HepG2 (cell line): Measurements from ENCODE around the gene CD101. TPM values are rescaled to one million over a fixed set of nuclear protein-coding genes. Genes with fewer than 3 reads are reported as not detected.

Source experiments
- ATAC-seq: fragments of 200-7000 bp; cut with Tn5 transposase; 3 replicates; pipeline ENCODE4 v1.9.1; 2020; ENCODE audit warnings: mild to moderate bottlenecking, moderate library complexity
- BruUV-seq: library from RNA; stranded (reverse); fragments of 400-500 nt; replicated peaks from 2 replicates; lab custom pipeline; 2021; lab: Mats Ljungman, UMichigan
- CTCF ChIA-PET: fragments of 300-600 bp; formaldehyde crosslinking; extraction: SDS; loops from one replicate; lab custom pipeline; 2021; ENCODE audit warnings: low total read pairs, inconsistent platforms, low intra/inter-chr PET ratio; lab: Yijun Ruan, JAX
- POLR2A ChIA-PET: fragments of 350-600 bp; sonication (Branson Sonifier 250); formaldehyde crosslinking; loops from one replicate; lab custom pipeline; 2020; ENCODE audit warnings: antibody characterized with exemption, inconsistent platforms; lab: Yijun Ruan, JAX
- DNase-seq: peaks from one replicate; pipeline ENCODE4 v3.0.0-alpha.2; 2015; ENCODE audit warnings: low spot score
- FAIRE-seq: peaks from 3 replicates; lab custom pipeline; 2011; peaks lifted over from hg19 to GRCh38; lab: Jason Lieb, UNC
- H2AFZ ChIP-seq: one replicate; pipeline ENCODE4 v1.6.1; 2011; ENCODE audit warnings: low read length, inconsistent platforms
- H3K27ac ChIP-seq: fragments of 300-600 bp; 3 replicates; pipeline ENCODE4 v1.8.0; 2011; ENCODE audit warnings: mixed run types, mild to moderate bottlenecking, mixed read lengths, low read length, inconsistent platforms; ENCODE audit not compliant: insufficient read depth; ENCODE audit errors: extremely low read length
- H3K27me3 ChIP-seq, 2 experiments: fragments of 200-600 bp in 1 of 2; 2 replicates in 1 of 2; 3 replicates in 1 of 2; pipeline versions ENCODE4 v1.6.0 to v1.8.0; 2011; ENCODE audit warnings: low read length in 2 of 2, mild to moderate bottlenecking in 2 of 2, moderate library complexity in 2 of 2, inconsistent platforms in 1 of 2; ENCODE audit not compliant: insufficient read depth in 2 of 2, control insufficient read depth in 1 of 2
- H3K36me3 ChIP-seq, 2 experiments: fragments of 200-600 bp in 1 of 2; replicated peaks in 1 of 2; 2 replicates in 1 of 2; 3 replicates in 1 of 2; pipeline versions ENCODE4 v1.5.1 to v1.8.0; 2011; ENCODE audit warnings: low read length in 2 of 2, inconsistent platforms in 1 of 2; ENCODE audit not compliant: insufficient read depth in 2 of 2, control insufficient read depth in 1 of 2
- H3K4me1 ChIP-seq: 2 replicates; pipeline ENCODE4 v1.5.1; 2012; ENCODE audit warnings: low read length, inconsistent platforms; ENCODE audit not compliant: insufficient read depth
- H3K4me2 ChIP-seq: 2 replicates; pipeline ENCODE4 v1.6.0; 2011; ENCODE audit warnings: low read depth, low read length, inconsistent platforms
- H3K4me3 ChIP-seq, 3 experiments: fragments of 200-600 bp in 1 of 3; sonication (generic), shearing (Covaris generic) in 1 of 3; replicated peaks in 1 of 3; 2 replicates each; pipeline ENCODE4 v1.5.1; 2011 to 2016; ENCODE audit warnings: low read length in 3 of 3, inconsistent platforms in 2 of 3, low read depth in 2 of 3, mild to moderate bottlenecking in 2 of 3, control low read depth in 1 of 3, mixed read lengths in 1 of 3; ENCODE audit not compliant: insufficient read depth in 1 of 3
- H3K79me2 ChIP-seq: one replicate; pipeline ENCODE4 v1.6.1; 2011; ENCODE audit warnings: low read length, inconsistent platforms; ENCODE audit not compliant: insufficient read depth
- H3K9ac ChIP-seq: 2 replicates; pipeline ENCODE4 v1.6.0; 2011; ENCODE audit warnings: mild to moderate bottlenecking, low read depth, low read length, inconsistent platforms; ENCODE audit not compliant: insufficient read depth
- H3K9me3 ChIP-seq: 2 replicates; pipeline ENCODE4 v1.5.1; 2012; ENCODE audit warnings: mild to moderate bottlenecking, low read length
- H4K20me1 ChIP-seq: 2 replicates; pipeline ENCODE4 v1.6.0; 2011; ENCODE audit warnings: inconsistent platforms, mild to moderate bottlenecking, low read length, moderate library complexity; ENCODE audit not compliant: insufficient read depth
- BRF2 ChIP-seq: sonication (generic); formaldehyde crosslinking; IDR thresholded peaks from 2 replicates; pipeline ENCODE4 v1.8.1; 2022; ENCODE audit warnings: mild to moderate bottlenecking, missing genetic modification reagents
- HES4 ChIP-seq: sonication (generic); formaldehyde crosslinking; IDR thresholded peaks from 2 replicates; pipeline ENCODE4 v1.9.0; 2021; ENCODE audit warnings: mild to moderate bottlenecking, missing genetic modification reagents, borderline replicate concordance
- HNF4A ChIP-seq: sonication (generic); formaldehyde crosslinking; IDR thresholded peaks from 2 replicates; pipeline ENCODE4 v1.4.0; 2020; ENCODE audit warnings: missing genetic modification reagents
- JUN ChIP-seq: sonication (generic); formaldehyde crosslinking; IDR thresholded peaks from 2 replicates; pipeline ENCODE4 v1.4.0; 2020; ENCODE audit warnings: mild to moderate bottlenecking, missing genetic modification reagents
- KDM5A ChIP-seq: fragments of 200-600 bp; sonication (generic); IDR thresholded peaks from 2 replicates; pipeline ENCODE4 v1.7.0; 2018; ENCODE audit warnings: antibody characterized with exemption, mild to moderate bottlenecking, low read length, borderline replicate concordance
- MYC ChIP-seq: sonication (generic); formaldehyde crosslinking; IDR thresholded peaks from 2 replicates; pipeline ENCODE4 v1.9.0; 2021; ENCODE audit warnings: missing genetic modification reagents, borderline replicate concordance
- ZFX ChIP-seq: sonication (generic); formaldehyde crosslinking; IDR thresholded peaks from 2 replicates; pipeline ENCODE4 v1.4.0; 2020; ENCODE audit warnings: mild to moderate bottlenecking, low read depth, missing genetic modification reagents, moderate library complexity
- ZMYM2 ChIP-seq: sonication (generic); formaldehyde crosslinking; IDR thresholded peaks from 2 replicates; pipeline ENCODE4 v1.8.0; 2022; ENCODE audit warnings: mild to moderate bottlenecking, missing genetic modification reagents
- ZNF329 ChIP-seq: sonication (generic); formaldehyde crosslinking; IDR thresholded peaks from 2 replicates; pipeline ENCODE4 v1.9.0; 2021; ENCODE audit warnings: low read depth, mild to moderate bottlenecking, missing genetic modification reagents
- ZNF530 ChIP-seq: sonication (generic); formaldehyde crosslinking; IDR thresholded peaks from 2 replicates; pipeline ENCODE4 v1.5.0; 2020; ENCODE audit warnings: low read depth, mild to moderate bottlenecking, missing genetic modification reagents
- ZNF780A ChIP-seq: sonication (generic); formaldehyde crosslinking; IDR thresholded peaks from 2 replicates; pipeline ENCODE4 v1.8.0; 2022; ENCODE audit warnings: mild to moderate bottlenecking, missing genetic modification reagents, moderate library complexity
- WGBS: methylation state at CpG from one replicate; pipeline ENCODE4 v1.1.6; 2017; ENCODE audit warnings: low lambda C conversion rate; 5-methylcytosine and 5-hydroxymethylcytosine counted together
- in situ Hi-C: cut with HindIII; loops from 2 replicates; pipeline ENCODE4 v1.10.0; 2017; ENCODE audit warnings: low pct_unique_long_range_greater_than_20kb; ENCODE audit not compliant: extremely low pct_ligation_motif_present
- intact Hi-C: fragments of 100-400 bp; cut with micrococcal nuclease; formaldehyde crosslinking; loops from one replicate; pipeline ENCODE4 v1.10.0; 2022; ENCODE audit not compliant: unreplicated experiment
- polyA plus RNA-seq, 8 experiments: library from polyadenylated mRNA; depleted of rRNA in 3 of 8; stranded (reverse) in 7 of 8; unstranded in 1 of 8; fragments of >200 nt; fragmentation: Illumina TruSeq in 4 of 8; extraction: Trizol in 4 of 8; gene quantifications; 2 replicates each; pipeline versions ENCODE4 v1.2.1 to v1.2.3, GENCODE V29; 2011 to 2016; ENCODE audit warnings: low read depth in 4 of 8, missing spikeins in 1 of 8, mixed read lengths in 1 of 8; ENCODE audit not compliant: insufficient read depth in 1 of 8
- total RNA-seq, 5 experiments: library from RNA; depleted of rRNA; stranded (reverse); fragments of >200 nt; fragmentation: Illumina TruSeq; extraction: Trizol; gene quantifications; 2 replicates each; pipeline ENCODE4 v1.2.3, GENCODE V29; 2016; ENCODE audit warnings: low read depth in 1 of 5
- TF ChIP-seq, protein P1 (sequence below): sonication (generic); formaldehyde crosslinking; IDR thresholded peaks from 2 replicates; pipeline ENCODE4 v1.8.0; 2022; ENCODE audit warnings: missing genetic modification reagents, mild to moderate bottlenecking, borderline replicate concordance

The CD101 gene
- total and polyA plus RNA-seq, 2 of the 13 experiments (the other 11 are each of a cell fraction or from before 2014, with no cell fraction given), result 0.05 to 0.09 TPM

DNA sequence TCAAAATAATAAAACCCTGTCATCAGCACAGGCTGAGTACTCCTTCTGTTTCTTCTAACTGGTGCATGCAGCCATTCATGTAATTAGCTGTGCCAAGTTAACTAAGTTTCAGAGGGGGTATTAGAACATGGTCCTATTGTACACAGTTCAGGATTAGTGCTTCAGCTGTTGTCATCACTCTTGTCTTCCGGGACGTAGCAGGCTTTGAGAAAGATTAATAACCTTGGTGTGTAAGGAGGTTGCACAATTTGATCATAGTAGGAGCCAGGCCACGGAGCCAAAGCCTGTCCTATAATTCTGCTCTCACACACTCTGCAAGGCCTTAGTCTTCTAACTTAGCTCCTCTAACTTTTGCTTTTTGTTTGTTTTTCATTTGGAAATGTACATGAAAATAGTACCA, 47.1 kb upstream of the CD101 start:
- POLR2A ChIA-PET, result no interaction called here
- ATAC-seq (no peak), DNase-seq (no peak)
- Histone ChIP-seq H3K27me3 (no peaks in the 10 kb centered on the region), H3K9ac (no peak overlapping the region), H3K4me2 (no peak overlapping the region), H2AFZ (no peak overlapping the region), H3K27ac (no peak overlapping the region), H3K9me3 (no peaks in the 10 kb centered on the region), H3K36me3 (no peaks in the 10 kb centered on the region), H3K4me3 (no peak overlapping the region)
- CTCF ChIA-PET, result no interaction called here
- intact Hi-C loops (no loop called here), in situ Hi-C loops (no loop called here)
- WGBS, result 85% methylated on average over 3 of the region's 3 CpGs
- TF ChIP-seq HES4 (CRISPR knock-in tag), result no peak
- no peak for TF ChIP-seq BRF2 (CRISPR knock-in tag)
- TF ChIP-seq, all 625 proteins: peak for 0
- BruUV-seq, result no TSS peak
- Histone ChIP-seq H3K4me1 (no peaks in the 10 kb centered on the region), H3K79me2 (no peaks in the 10 kb centered on the region), H4K20me1 (no peaks in the 10 kb centered on the region)
- FAIRE-seq, result no peak

DNA sequence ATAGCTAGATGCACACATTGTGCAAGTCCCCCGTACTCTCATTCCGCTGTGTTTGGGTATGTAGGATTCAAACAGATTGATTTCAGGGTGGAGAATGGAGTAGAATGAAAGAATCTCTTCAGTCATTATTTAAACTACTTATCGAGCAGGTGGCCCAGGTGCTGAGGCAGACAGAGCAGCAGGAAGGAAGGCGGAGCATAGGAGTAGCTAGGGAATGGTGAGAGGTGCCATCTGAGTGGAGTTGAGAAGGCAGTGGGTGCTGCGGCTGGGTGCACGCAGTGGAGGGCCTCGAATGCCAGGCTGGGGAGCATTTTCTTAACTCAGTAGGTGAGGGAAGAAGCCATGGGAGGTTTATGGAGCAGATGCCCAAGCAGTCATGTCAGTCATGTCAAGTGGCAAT, 45.2 kb upstream of the CD101 start:
- BruUV-seq, result no TSS peak
- in situ Hi-C loops, result no loop called here
- POLR2A ChIA-PET, result no interaction called here

More for the DNA sequence above, 45.2 kb upstream of the CD101 start:
- no peaks in the 10 kb centered on the region for H3K9me3 ChIP-seq
- 69% methylated on average over 7 of the region's 7 CpGs for WGBS
- H3K4me1 ChIP-seq, result peaks cover 3% of the 10 kb centered on the region
- no peaks in the 10 kb centered on the region for H3K79me2 ChIP-seq
- no peak overlapping the region for H3K9ac ChIP-seq
- TF ChIP-seq HNF4A (CRISPR knock-in tag), result no peak
- TF ChIP-seq ZNF780A (CRISPR knock-in tag), result no peak
- no peak for TF ChIP-seq ZFX (CRISPR knock-in tag)
- TF ChIP-seq MYC (CRISPR knock-in tag), result no peak
- no peak for TF ChIP-seq ZMYM2 (CRISPR knock-in tag)
- no peak for TF ChIP-seq ZNF329
- no peak for TF ChIP-seq JUN
- TF ChIP-seq, protein P1, sequence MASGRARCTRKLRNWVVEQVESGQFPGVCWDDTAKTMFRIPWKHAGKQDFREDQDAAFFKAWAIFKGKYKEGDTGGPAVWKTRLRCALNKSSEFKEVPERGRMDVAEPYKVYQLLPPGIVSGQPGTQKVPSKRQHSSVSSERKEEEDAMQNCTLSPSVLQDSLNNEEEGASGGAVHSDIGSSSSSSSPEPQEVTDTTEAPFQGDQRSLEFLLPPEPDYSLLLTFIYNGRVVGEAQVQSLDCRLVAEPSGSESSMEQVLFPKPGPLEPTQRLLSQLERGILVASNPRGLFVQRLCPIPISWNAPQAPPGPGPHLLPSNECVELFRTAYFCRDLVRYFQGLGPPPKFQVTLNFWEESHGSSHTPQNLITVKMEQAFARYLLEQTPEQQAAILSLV (CRISPR knock-in tag), result no peak
- TF ChIP-seq ZNF530 (CRISPR knock-in tag), result no peak
- no peak for TF ChIP-seq KDM5A
- no peaks in the 10 kb centered on the region for H3K36me3 ChIP-seq
- CTCF ChIA-PET, result no interaction called here
- intact Hi-C loops, result no loop called here
- H3K4me2 ChIP-seq, result no peak overlapping the region
- H3K27me3 ChIP-seq, result no peaks in the 10 kb centered on the region
- FAIRE-seq (no peak), ATAC-seq (no peak), DNase-seq (no peak)
- H2AFZ ChIP-seq, result no peak overlapping the region
- no peak overlapping the region for H3K4me3 ChIP-seq
- no peak overlapping the region for H3K27ac ChIP-seq
- no peaks in the 10 kb centered on the region for H4K20me1 ChIP-seq
